Keratinocyte (primary cell): ENCODE data around the gene PARP4. TPM values are rescaled to one million over a fixed set of nuclear protein-coding genes. Genes with fewer than 3 reads are reported as not detected.

ENCODE experiments used
- DNase-seq: peaks from one replicate; pipeline ENCODE4 v3.0.0-alpha.2; 2011; ENCODE audit warnings: low read depth, missing footprints, low spot score
- FAIRE-seq: peaks from 2 replicates; lab custom pipeline; 2011; peaks lifted over from hg19 to GRCh38; lab: Jason Lieb, UNC
- H2AFZ ChIP-seq: 2 replicates; pipeline ENCODE4 v1.6.0; 2012; ENCODE audit warnings: low read length, control low read depth, inconsistent platforms; ENCODE audit not compliant: control insufficient read depth
- H3K27ac ChIP-seq: 2 replicates; pipeline ENCODE4 v1.5.1; 2011; ENCODE audit warnings: low read length; ENCODE audit not compliant: control insufficient read depth, insufficient read depth
- H3K27me3 ChIP-seq: 3 replicates; pipeline ENCODE4 v1.6.0; 2011; ENCODE audit warnings: low read length; ENCODE audit not compliant: control insufficient read depth, insufficient read depth; ENCODE audit errors: extremely low read depth
- H3K36me3 ChIP-seq, 2 experiments: 2 replicates in 1 of 2; 3 replicates in 1 of 2; pipeline ENCODE4 v1.5.1; 2011; ENCODE audit warnings: low read length in 2 of 2, mild to moderate bottlenecking in 1 of 2; ENCODE audit not compliant: control insufficient read depth in 2 of 2, insufficient read depth in 2 of 2; ENCODE audit errors: extremely low read depth in 1 of 2
- H3K4me1 ChIP-seq: 3 replicates; pipeline ENCODE4 v1.5.1; 2011; ENCODE audit warnings: low read length; ENCODE audit not compliant: control insufficient read depth, insufficient read depth; ENCODE audit errors: extremely low read depth
- H3K4me2 ChIP-seq: 3 replicates; pipeline ENCODE4 v1.6.0; 2011; ENCODE audit warnings: low read depth, low read length; ENCODE audit not compliant: control insufficient read depth, insufficient read depth; ENCODE audit errors: extremely low read depth
- H3K4me3 ChIP-seq, 3 experiments: fragments of 200-600 bp in 1 of 3; sonication (generic) in 1 of 3; 2 replicates in 2 of 3; 3 replicates in 1 of 3; pipeline ENCODE4 v1.5.1; 2011 to 2016; ENCODE audit warnings: low read length in 3 of 3, mild to moderate bottlenecking in 3 of 3, control low read depth in 2 of 3, inconsistent platforms in 1 of 3, low read depth in 1 of 3, mixed read lengths in 1 of 3, mixed run types in 1 of 3, moderate library complexity in 1 of 3; ENCODE audit not compliant: control insufficient read depth in 2 of 3, insufficient read depth in 2 of 3; ENCODE audit errors: extremely low read depth in 1 of 3
- H3K79me2 ChIP-seq: 2 replicates; pipeline ENCODE4 v1.6.0; 2012; ENCODE audit warnings: low read length; ENCODE audit not compliant: control insufficient read depth, insufficient read depth
- H3K9ac ChIP-seq: 3 replicates; pipeline ENCODE4 v1.6.0; 2011; ENCODE audit warnings: low read length; ENCODE audit not compliant: control insufficient read depth, insufficient read depth; ENCODE audit errors: extremely low read depth
- H3K9me1 ChIP-seq: 3 replicates; pipeline ENCODE4 v1.6.0; 2011; ENCODE audit warnings: low read length; ENCODE audit not compliant: control insufficient read depth, insufficient read depth; ENCODE audit errors: extremely low read depth
- H3K9me3 ChIP-seq: 2 replicates; pipeline ENCODE4 v1.5.1; 2012; ENCODE audit warnings: low read depth, low read length; ENCODE audit not compliant: control insufficient read depth
- H4K20me1 ChIP-seq: 3 replicates; pipeline ENCODE4 v1.6.0; 2011; ENCODE audit warnings: low read length; ENCODE audit not compliant: control insufficient read depth, insufficient read depth; ENCODE audit errors: extremely low read depth
- EZH2 ChIP-seq: IDR thresholded peaks from one replicate; pipeline ENCODE4 v1.6.1; 2012; ENCODE audit warnings: inconsistent platforms, mild to moderate bottlenecking, low read length, moderate library complexity
- dilution Hi-C: fragments of 300-500 bp; cut with MboI; formaldehyde crosslinking; loops from one replicate; pipeline ENCODE4 v1.7.0; 2020; ENCODE audit warnings: low sequenced_read_pairs; ENCODE audit not compliant: extremely low pct_ligation_motif_present
- polyA plus RNA-seq, 5 experiments: library from polyadenylated mRNA; depleted of rRNA in 3 of 5; stranded (reverse) in 3 of 5; stranded (forward) in 1 of 5; unstranded in 1 of 5; fragments of >200 nt; gene quantifications; 1 replicate in 1 of 5; 2 replicates in 3 of 5; 3 replicates in 1 of 5; pipeline versions ENCODE4 v1.2.1 to v1.2.3, GENCODE V29; 2011 to 2012; ENCODE audit warnings: missing spikeins in 2 of 5, low read depth in 1 of 5, low replicate concordance in 1 of 5
- TF ChIP-seq, protein P1 (sequence below), 3 experiments: IDR thresholded peaks in 1 of 3; conservative IDR thresholded peaks in 1 of 3; optimal IDR thresholded peaks in 1 of 3; 2 replicates in 2 of 3; 3 replicates in 1 of 3; pipeline versions ENCODE3 to v1.5.1; 2011; ENCODE audit warnings: low read length in 3 of 3, mild to moderate bottlenecking in 3 of 3, moderate library complexity in 2 of 3, control low read depth in 1 of 3, inconsistent platforms in 1 of 3; ENCODE audit not compliant: insufficient read depth in 2 of 3; ENCODE audit errors: extremely low read depth in 1 of 3

PARP4 gene
- polyA plus RNA-seq, 1 donor (not counting 4 experiments of a cell fraction or from before 2014, with no cell fraction given) = 44.0 TPM

DNA sequence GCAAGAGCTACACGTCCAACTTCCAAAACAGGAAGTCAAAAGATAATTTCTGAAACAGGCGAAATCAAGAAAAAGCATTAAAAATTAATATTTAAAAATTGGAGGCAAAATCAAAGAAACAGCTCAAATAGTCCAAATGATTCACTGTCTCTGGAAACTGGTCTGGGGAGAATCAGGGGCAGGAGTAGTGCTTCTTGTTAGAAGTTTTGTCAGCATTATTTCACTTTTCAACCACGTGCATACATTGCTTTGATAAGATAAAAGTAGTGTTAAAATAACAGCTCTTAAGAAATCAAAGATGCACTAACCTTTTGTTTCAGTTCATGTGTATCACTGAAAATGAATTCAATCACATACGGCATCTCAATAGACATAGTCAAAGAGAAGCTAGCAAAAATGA, 53.8 kb downstream of the PARP4 start:
- no peak overlapping the region for H3K4me3 ChIP-seq
- no peak overlapping the region for H3K9ac ChIP-seq
- H3K9me1 ChIP-seq = no peaks in the 10 kb centered on the region
- no peak overlapping the region for H3K4me2 ChIP-seq
- TF ChIP-seq, protein P1, sequence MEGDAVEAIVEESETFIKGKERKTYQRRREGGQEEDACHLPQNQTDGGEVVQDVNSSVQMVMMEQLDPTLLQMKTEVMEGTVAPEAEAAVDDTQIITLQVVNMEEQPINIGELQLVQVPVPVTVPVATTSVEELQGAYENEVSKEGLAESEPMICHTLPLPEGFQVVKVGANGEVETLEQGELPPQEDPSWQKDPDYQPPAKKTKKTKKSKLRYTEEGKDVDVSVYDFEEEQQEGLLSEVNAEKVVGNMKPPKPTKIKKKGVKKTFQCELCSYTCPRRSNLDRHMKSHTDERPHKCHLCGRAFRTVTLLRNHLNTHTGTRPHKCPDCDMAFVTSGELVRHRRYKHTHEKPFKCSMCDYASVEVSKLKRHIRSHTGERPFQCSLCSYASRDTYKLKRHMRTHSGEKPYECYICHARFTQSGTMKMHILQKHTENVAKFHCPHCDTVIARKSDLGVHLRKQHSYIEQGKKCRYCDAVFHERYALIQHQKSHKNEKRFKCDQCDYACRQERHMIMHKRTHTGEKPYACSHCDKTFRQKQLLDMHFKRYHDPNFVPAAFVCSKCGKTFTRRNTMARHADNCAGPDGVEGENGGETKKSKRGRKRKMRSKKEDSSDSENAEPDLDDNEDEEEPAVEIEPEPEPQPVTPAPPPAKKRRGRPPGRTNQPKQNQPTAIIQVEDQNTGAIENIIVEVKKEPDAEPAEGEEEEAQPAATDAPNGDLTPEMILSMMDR (optimal IDR thresholded peaks at IDR 0.05 in 1 of 3, IDR thresholded peaks at IDR 0.05 in 1 of 3, conservative IDR thresholded peaks at IDR 0.05 in 1 of 3; ENCODE audit: extremely low read depth in 1 of 3, insufficient read depth in 2 of 3, low read length in 3 of 3) = no peak
- FAIRE-seq (no peak), DNase-seq (no peak)
- H3K36me3 ChIP-seq = peaks cover 15% of the 10 kb centered on the region in 2 experiments
- H3K9me3 ChIP-seq = no peaks in the 10 kb centered on the region
- dilution Hi-C loops = no loop called here
- H3K27ac ChIP-seq = no peak overlapping the region
- no peaks in the 10 kb centered on the region for H3K4me1 ChIP-seq
- no peaks in the 10 kb centered on the region for H4K20me1 ChIP-seq
- H3K79me2 ChIP-seq = no peaks in the 10 kb centered on the region
- H3K27me3 ChIP-seq = no peaks in the 10 kb centered on the region
- H2AFZ ChIP-seq = no peak overlapping the region

- dilution Hi-C loops = no loop called here
- no peak for FAIRE-seq
- peaks cover 22 to 24% of the 10 kb centered on the region in 2 experiments for H3K36me3 ChIP-seq
These were observed 56.2 kb downstream of the PARP4 start for GRCh38 chr13:24456396-24456795.

More at GRCh38 chr13:24456396-24456795, 56.2 kb downstream of the PARP4 start:
- no peaks in the 10 kb centered on the region for H4K20me1 ChIP-seq
- H3K4me1 ChIP-seq = no peaks in the 10 kb centered on the region
- H3K79me2 ChIP-seq = no peaks in the 10 kb centered on the region
- no peak overlapping the region for H2AFZ ChIP-seq
- H3K9ac ChIP-seq = no peak overlapping the region
- no peak overlapping the region for H3K4me3 ChIP-seq
- no peaks in the 10 kb centered on the region for H3K9me3 ChIP-seq
- no peak overlapping the region for H3K27ac ChIP-seq
- no peak for TF ChIP-seq EZH2
- TF ChIP-seq, protein P1 (optimal IDR thresholded peaks at IDR 0.05 in 1 of 3, IDR thresholded peaks at IDR 0.05 in 1 of 3, conservative IDR thresholded peaks at IDR 0.05 in 1 of 3; ENCODE audit: extremely low read depth in 1 of 3, insufficient read depth in 2 of 3, low read length in 3 of 3) = no peak
- no peak for DNase-seq
- H3K27me3 ChIP-seq = no peaks in the 10 kb centered on the region
- no peak overlapping the region for H3K4me2 ChIP-seq
- H3K9me1 ChIP-seq = no peaks in the 10 kb centered on the region
